ENCODE measurements around the gene AMIGO1. TPM values are rescaled to one million over a fixed set of nuclear protein-coding genes. Genes with fewer than 3 reads are reported as not detected.

Gene AMIGO1
- total and polyA plus RNA-seq, 11 donors = 4.6 to 19.1 (median 13.4) TPM

- Histone ChIP-seq H3K36me3 (no peaks in the 10 kb centered on the region), H3K4me3 (peak overlapping the region in 1 of 12 donors; percentile 1), H3K9me3 (no peaks in the 10 kb centered on the region), H3K27me3 (no peaks in the 10 kb centered on the region), H3K27ac (peak overlapping the region in 11 of 12 donors; percentile 50 to 92 (median 74)), H3K4me1 (peaks cover 0 to 49% (median 21%) of the 10 kb centered on the region in 12 donors)
- DNase-seq (peak in 4 of 5 donors; percentile 65 to 78 (median 74)), ATAC-seq (peak; percentile 78 to 84 (median 80))
- intact Hi-C loops (cut with DNase I) = loop anchor here in 2 of 10 donors (10.0 kb wide), 2 partner anchors 261 to 271 kb away; no protein-coding TSS in a partner anchor
- TF ChIP-seq CTCF (IDR thresholded peaks at IDR 0.05) = no peak
- no peak for TF ChIP-seq POLR2A (IDR thresholded peaks at IDR 0.05)
- 35 to 66% (median 53%) methylated on average over 4 to 5 of the region's 5 CpGs for WGBS, 4 donors
Observed at GRCh38 chr1:109535971-109536491, 26.5 kb upstream of the AMIGO1 start.

- Histone ChIP-seq H3K36me3 (no peaks in the 10 kb centered on the region), H3K4me1 (peaks cover 0 to 55% (median 24%) of the 10 kb centered on the region in 12 donors), H3K27me3 (no peaks in the 10 kb centered on the region), H3K4me3 (no peak overlapping the region), H3K27ac (peak overlapping the region; percentile 44 to 92 (median 72)), H3K9me3 (no peaks in the 10 kb centered on the region)
- intact Hi-C loops (cut with DNase I) = loop anchor here in 2 of 10 donors (10.0 kb wide), 2 partner anchors 261 to 271 kb away; no protein-coding TSS in a partner anchor
- no peak for ATAC-seq
- TF ChIP-seq POLR2A (IDR thresholded peaks at IDR 0.05) = no peak
- no peak for TF ChIP-seq CTCF (IDR thresholded peaks at IDR 0.05)
- WGBS, 4 donors = 54 to 63% (median 60%) methylated on average over 4 of the region's 4 CpGs
- DNase-seq = no peak
Observed at GRCh38 chr1:109535481-109535880, 26.0 kb upstream of the AMIGO1 start.

GRCh38 chr1:109534307-109534858, 24.9 kb upstream of the AMIGO1 start:
- no peak overlapping the region for H3K4me3 ChIP-seq
- 86 to 88% (median 86%) methylated on average over 1 of the region's 1 CpG for WGBS, 4 donors
- H3K36me3 ChIP-seq = no peaks in the 10 kb centered on the region
- intact Hi-C loops (cut with DNase I) = loop anchor here (5.0 to 10.0 kb wide), 6 partner anchors 107 to 272 kb away; partner anchors contain the start of genes PSMA5 (in 5 of the 10) and PSRC1 (in 2 of the 10)
- H3K27ac ChIP-seq = peak overlapping the region in 8 of 12 donors; percentile 9 to 90 (median 74)
- peaks cover 0 to 63% (median 24%) of the 10 kb centered on the region in 12 donors for H3K4me1 ChIP-seq
- H3K9me3 ChIP-seq = no peaks in the 10 kb centered on the region
- no peak for DNase-seq
- H3K27me3 ChIP-seq = no peaks in the 10 kb centered on the region
- no peak for ATAC-seq
- TF ChIP-seq POLR2A (IDR thresholded peaks at IDR 0.05) (no peak), CTCF (IDR thresholded peaks at IDR 0.05) (no peak)

Measured in heart left ventricle (tissue), 16 donors.